KMS-11 (cell line): Measurements from ENCODE around the gene DNAJC4.

Experiments used
- H2AFZ ChIP-seq: fragments of 200-600 bp; sonication (generic); 2 replicates; pipeline ENCODE4 v1.6.1; 2016; ENCODE audit warnings: antibody characterized with exemption, mixed run types, low read depth
- H3K27ac ChIP-seq: fragments of 200-600 bp; sonication (generic); 2 replicates; pipeline ENCODE4 v1.6.1; 2016; ENCODE audit warnings: mild to moderate bottlenecking, mixed run types
- H3K27me3 ChIP-seq: fragments of 200-600 bp; sonication (generic); 2 replicates; pipeline ENCODE4 v1.6.1; 2017; ENCODE audit warnings: mild to moderate bottlenecking, low read depth, mixed run types, moderate library complexity; ENCODE audit not compliant: insufficient read depth
- H3K36me3 ChIP-seq: fragments of 200-600 bp; sonication (generic); 2 replicates; pipeline ENCODE4 v1.6.1; 2017; ENCODE audit warnings: mild to moderate bottlenecking, mixed run types; ENCODE audit not compliant: insufficient read depth
- H3K4me1 ChIP-seq: fragments of 200-600 bp; sonication (generic); 2 replicates; pipeline ENCODE4 v1.6.1; 2016; ENCODE audit warnings: mild to moderate bottlenecking, low read depth, mixed run types; ENCODE audit not compliant: poor library complexity, severe bottlenecking
- H3K4me2 ChIP-seq: fragments of 200-600 bp; sonication (generic); 2 replicates; pipeline ENCODE4 v1.7.0; 2016; ENCODE audit warnings: mild to moderate bottlenecking, mixed run types
- H3K4me3 ChIP-seq: fragments of 200-600 bp; sonication (generic); IDR thresholded peaks from 2 replicates; pipeline ENCODE4 v1.6.1; 2017; ENCODE audit warnings: low read depth, low read length, mixed read lengths; ENCODE audit not compliant: insufficient read depth
- H3K79me2 ChIP-seq: fragments of 200-600 bp; sonication (generic); 2 replicates; pipeline ENCODE4 v1.6.1; 2016; ENCODE audit warnings: low read depth, mixed run types; ENCODE audit not compliant: insufficient read depth
- H3K9ac ChIP-seq: fragments of 200-600 bp; sonication (generic); 2 replicates; pipeline ENCODE4 v1.6.1; 2016; ENCODE audit warnings: mild to moderate bottlenecking, mixed run types
- H4K20me1 ChIP-seq: fragments of 200-600 bp; sonication (generic); 2 replicates; pipeline ENCODE4 v1.6.1; 2016; ENCODE audit warnings: mild to moderate bottlenecking, mixed run types; ENCODE audit not compliant: insufficient read depth
- CTCF ChIP-seq: fragments of 200-600 bp; sonication (generic); conservative IDR thresholded peaks from 2 replicates; pipeline ENCODE4 v1.6.1; 2017; ENCODE audit warnings: low read depth, mild to moderate bottlenecking, antibody characterized with exemption, low read length, moderate library complexity, mixed read lengths

Gene DNAJC4

GRCh38 chr11:64226507-64227051 lies 3.8 kb upstream of the DNAJC4 start:
- no peak overlapping the region; the same call in 1 of the 2 replicates for H3K27ac ChIP-seq
- H3K36me3 ChIP-seq = no peaks in the 10 kb centered on the region
- H3K4me1 ChIP-seq = peaks cover 29% of the 10 kb centered on the region
- H3K79me2 ChIP-seq = no peaks in the 10 kb centered on the region
- peak overlapping the region; percentile 53; the same call in 1 of the 2 replicates for H3K9ac ChIP-seq
- peak overlapping the region; percentile 67 for H2AFZ ChIP-seq
- peak overlapping the region; percentile 96 for H3K4me2 ChIP-seq
- H4K20me1 ChIP-seq = no peaks in the 10 kb centered on the region
- TF ChIP-seq CTCF = no peak
- no peaks in the 10 kb centered on the region for H3K27me3 ChIP-seq
- H3K4me3 ChIP-seq = no peak overlapping the region

GRCh38 chr11:64227405-64227956 lies 2.9 kb upstream of the DNAJC4 start:
- H3K27me3 ChIP-seq = no peaks in the 10 kb centered on the region
- no peaks in the 10 kb centered on the region for H4K20me1 ChIP-seq
- peaks cover 33% of the 10 kb centered on the region for H3K4me1 ChIP-seq
- TF ChIP-seq CTCF = no peak
- peak overlapping the region; percentile 96; the same call in 1 of the 2 replicates for H3K4me2 ChIP-seq
- H3K9ac ChIP-seq = no peak overlapping the region
- H2AFZ ChIP-seq = no peak overlapping the region
- no peak overlapping the region for H3K27ac ChIP-seq
- no peaks in the 10 kb centered on the region for H3K79me2 ChIP-seq
- H3K4me3 ChIP-seq = no peak overlapping the region
- H3K36me3 ChIP-seq = no peaks in the 10 kb centered on the region

GRCh38 chr11:64229090-64229743 lies 1.1 kb upstream of the DNAJC4 start:
- Histone ChIP-seq H3K27me3 (no peaks in the 10 kb centered on the region), H3K4me3 (no peak overlapping the region), H3K36me3 (no peaks in the 10 kb centered on the region), H3K4me1 (peaks cover 33% of the 10 kb centered on the region), H3K79me2 (no peaks in the 10 kb centered on the region), H3K4me2 (no peak overlapping the region; the same call in 1 of the 2 replicates), H2AFZ (no peak overlapping the region), H3K9ac (no peak overlapping the region), H3K27ac (no peak overlapping the region), H4K20me1 (no peaks in the 10 kb centered on the region)
- TF ChIP-seq CTCF = no peak

- H3K79me2 ChIP-seq = no peaks in the 10 kb centered on the region
- peak overlapping the region; percentile 76 for H3K4me2 ChIP-seq
- no peaks in the 10 kb centered on the region for H3K36me3 ChIP-seq
- H3K4me3 ChIP-seq = no peak overlapping the region
- TF ChIP-seq CTCF = no peak
- peaks cover 33% of the 10 kb centered on the region for H3K4me1 ChIP-seq
- no peaks in the 10 kb centered on the region for H3K27me3 ChIP-seq
- H2AFZ ChIP-seq = peak overlapping the region; percentile 70
- no peak overlapping the region for H3K27ac ChIP-seq
- peak overlapping the region; percentile 38; the same call in 1 of the 2 replicates for H3K9ac ChIP-seq
- no peaks in the 10 kb centered on the region for H4K20me1 ChIP-seq
Measured at GRCh38 chr11:64229744-64230170, 591 bp upstream of the DNAJC4 start.
